GM23338 (cell line): ENCODE measurements around the gene CEP68. TPM values are rescaled to one million over a fixed set of nuclear protein-coding genes. Genes with fewer than 3 reads are reported as not detected.
A peak's percentile ranks its signal among the peaks of the same experiment; 100 is the strongest.

Source experiments
- ATAC-seq: fragments of 200-7000 bp; cut with Tn5 transposase; 3 replicates; pipeline ENCODE4 v1.9.1; 2020
- DNase-seq: peaks from one replicate; pipeline ENCODE4 v3.0.0-alpha.2; 2015; ENCODE audit warnings: low spot score
- H2AFZ ChIP-seq: fragments of 200-600 bp; sonication (generic); 2 replicates; pipeline ENCODE4 v1.8.0; 2016; ENCODE audit warnings: antibody characterized with exemption, mild to moderate bottlenecking, moderate library complexity
- H3F3A ChIP-seq: fragments of 200-600 bp; sonication (generic); replicated peaks from 2 replicates; pipeline ENCODE4 v1.8.0; 2017; ENCODE audit warnings: antibody characterized with exemption, mixed run types, low read depth
- H3K27ac ChIP-seq: fragments of 200-600 bp; sonication (generic); 2 replicates; pipeline ENCODE4 v1.6.1; 2016; ENCODE audit warnings: low read depth
- H3K27me3 ChIP-seq: fragments of 200-600 bp; sonication (generic); 2 replicates; pipeline ENCODE4 v1.8.0; 2016; ENCODE audit warnings: mild to moderate bottlenecking, mixed run types, moderate library complexity; ENCODE audit not compliant: insufficient read depth
- H3K36me3 ChIP-seq: fragments of 200-600 bp; sonication (generic); 2 replicates; pipeline ENCODE4 v1.8.0; 2016; ENCODE audit warnings: mild to moderate bottlenecking; ENCODE audit not compliant: insufficient read depth
- H3K4me1 ChIP-seq: fragments of 200-600 bp; sonication (generic); 2 replicates; pipeline ENCODE4 v1.8.0; 2016; ENCODE audit warnings: mild to moderate bottlenecking, moderate library complexity; ENCODE audit not compliant: insufficient read depth
- H3K4me2 ChIP-seq: fragments of 200-600 bp; sonication (generic); 2 replicates; pipeline ENCODE4 v1.7.1; 2017; ENCODE audit warnings: mixed run types
- H3K4me3 ChIP-seq: fragments of 200-600 bp; sonication (generic); 2 replicates; pipeline ENCODE4 v1.6.1; 2016; ENCODE audit warnings: mixed run types
- H3K79me2 ChIP-seq: fragments of 200-600 bp; sonication (generic); replicated peaks from 2 replicates; pipeline ENCODE4 v1.8.0; 2017; ENCODE audit warnings: mild to moderate bottlenecking; ENCODE audit not compliant: insufficient read depth
- H3K9me2 ChIP-seq: fragments of 200-600 bp; sonication (generic); 2 replicates; pipeline ENCODE4 v1.8.0; 2017; ENCODE audit not compliant: insufficient read depth
- H4K20me1 ChIP-seq: fragments of 200-600 bp; sonication (generic); replicated peaks from 2 replicates; pipeline ENCODE4 v1.8.0; 2017; ENCODE audit warnings: mild to moderate bottlenecking; ENCODE audit not compliant: insufficient read depth
- H3K27ac Mint-ChIP-seq: 2 replicates; pipeline ENCODE4 v1.8.0; 2020; ENCODE audit warnings: inconsistent platforms, mild to moderate bottlenecking, moderate library complexity, mixed read lengths
- H3K27me3 Mint-ChIP-seq: 3 replicates; pipeline ENCODE4 v1.8.0; 2022; ENCODE audit warnings: low read depth, mild to moderate bottlenecking, moderate library complexity, mixed read lengths, inconsistent platforms; ENCODE audit not compliant: insufficient read depth, poor library complexity
- H3K36me3 Mint-ChIP-seq: 3 replicates; pipeline ENCODE4 v1.8.0; 2021; ENCODE audit warnings: low read depth, mild to moderate bottlenecking, inconsistent platforms, moderate library complexity, mixed read lengths
- H3K4me1 Mint-ChIP-seq: 3 replicates; pipeline ENCODE4 v1.8.0; 2020; ENCODE audit warnings: mild to moderate bottlenecking, inconsistent platforms, mixed read lengths
- H3K4me3 Mint-ChIP-seq: 3 replicates; pipeline ENCODE4 v1.8.0; 2021; ENCODE audit warnings: moderate library complexity, mild to moderate bottlenecking, inconsistent platforms, mixed read lengths
- H3K9me3 Mint-ChIP-seq: 3 replicates; pipeline ENCODE4 v1.8.0; 2020; ENCODE audit warnings: moderate library complexity, mild to moderate bottlenecking, inconsistent platforms, mixed read lengths
- CTCF ChIP-seq, 2 experiments: fragments of 200-600 bp in 1 of 2; sonication (generic) in 1 of 2; conservative IDR thresholded peaks; 2 replicates each; pipeline versions ENCODE4 v1.5.1 to v1.6.1; 2016 to 2017; ENCODE audit warnings: antibody characterized with exemption in 2 of 2, low read depth in 2 of 2, mild to moderate bottlenecking in 2 of 2, moderate library complexity in 1 of 2
- EZH2phosphoT487 ChIP-seq: fragments of 200-600 bp; sonication (generic); IDR thresholded peaks from one replicate; pipeline ENCODE4 v1.8.1; 2018; ENCODE audit warnings: antibody characterized with exemption; ENCODE audit not compliant: unreplicated experiment
- JUNB ChIP-seq: IDR thresholded peaks from one replicate; pipeline ENCODE4 v1.6.1; 2016; ENCODE audit warnings: antibody characterized with exemption; ENCODE audit not compliant: unreplicated experiment
- REST ChIP-seq: IDR thresholded peaks from one replicate; pipeline ENCODE4 v1.6.1; 2018; ENCODE audit warnings: antibody characterized with exemption; ENCODE audit not compliant: unreplicated experiment
- STAT1 ChIP-seq: IDR thresholded peaks from one replicate; pipeline ENCODE4 v1.6.1; 2016; ENCODE audit warnings: antibody characterized with exemption; ENCODE audit not compliant: unreplicated experiment
- polyA plus RNA-seq: library from polyadenylated mRNA; unstranded; fragments of >200 nt; fragmentation: Nextera tagmentation; extraction: Ambion mirVana; gene quantifications from 2 replicates; pipeline ENCODE4 v1.2.1, GENCODE V29; 2016
- total RNA-seq: library from RNA; depleted of rRNA; stranded (reverse); fragments of >200 nt; shearing (Covaris generic); gene quantifications from 2 replicates; pipeline ENCODE4 v1.2.3, GENCODE V29; 2014

CEP68 gene
- total and polyA plus RNA-seq, 2 experiments from 2014 or later: 13.0 to 24.4 TPM

- TF ChIP-seq EZH2phosphoT487: no peak
- TF ChIP-seq STAT1: no peak
Measured at GRCh38 chr2:65070856-65071255, 14.6 kb downstream of the CEP68 start (continued).

GRCh38 chr2:65071499-65072180 lies 15.4 kb downstream of the CEP68 start:
- Histone ChIP-seq H3K4me1 (peaks cover 13% of the 10 kb centered on the region), H3K4me3 (no peak overlapping the region), H3K27me3 (no peaks in the 10 kb centered on the region), H3F3A (peaks cover 2% of the 10 kb centered on the region; the same call in 1 of the 2 replicates), H3K36me3 (peaks cover 11% of the 10 kb centered on the region; the same call in 1 of the 2 replicates), H3K27ac (no peak overlapping the region), H3K79me2 (peaks cover 24% of the 10 kb centered on the region), H3K4me2 (no peak overlapping the region), H3K9me2 (no peaks in the 10 kb centered on the region), H2AFZ (no peak overlapping the region), H4K20me1 (peaks cover 44% of the 10 kb centered on the region)
- Mint-ChIP-seq H3K9me3 (no peaks in the 10 kb centered on the region), H3K4me1 (peaks cover 21% of the 10 kb centered on the region), H3K27ac (no peak overlapping the region), H3K4me3 (no peak overlapping the region), H3K36me3 (peaks cover 67% of the 10 kb centered on the region), H3K27me3 (peaks cover 6% of the 10 kb centered on the region)
- DNase-seq (peak; percentile 49), ATAC-seq (peak; percentile 56)
- TF ChIP-seq CTCF (conservative IDR thresholded peaks at IDR 0.05; ENCODE audit: low read depth in 2 of 2) (peak; percentile 40 to 56), JUNB (no peak)

DNA sequence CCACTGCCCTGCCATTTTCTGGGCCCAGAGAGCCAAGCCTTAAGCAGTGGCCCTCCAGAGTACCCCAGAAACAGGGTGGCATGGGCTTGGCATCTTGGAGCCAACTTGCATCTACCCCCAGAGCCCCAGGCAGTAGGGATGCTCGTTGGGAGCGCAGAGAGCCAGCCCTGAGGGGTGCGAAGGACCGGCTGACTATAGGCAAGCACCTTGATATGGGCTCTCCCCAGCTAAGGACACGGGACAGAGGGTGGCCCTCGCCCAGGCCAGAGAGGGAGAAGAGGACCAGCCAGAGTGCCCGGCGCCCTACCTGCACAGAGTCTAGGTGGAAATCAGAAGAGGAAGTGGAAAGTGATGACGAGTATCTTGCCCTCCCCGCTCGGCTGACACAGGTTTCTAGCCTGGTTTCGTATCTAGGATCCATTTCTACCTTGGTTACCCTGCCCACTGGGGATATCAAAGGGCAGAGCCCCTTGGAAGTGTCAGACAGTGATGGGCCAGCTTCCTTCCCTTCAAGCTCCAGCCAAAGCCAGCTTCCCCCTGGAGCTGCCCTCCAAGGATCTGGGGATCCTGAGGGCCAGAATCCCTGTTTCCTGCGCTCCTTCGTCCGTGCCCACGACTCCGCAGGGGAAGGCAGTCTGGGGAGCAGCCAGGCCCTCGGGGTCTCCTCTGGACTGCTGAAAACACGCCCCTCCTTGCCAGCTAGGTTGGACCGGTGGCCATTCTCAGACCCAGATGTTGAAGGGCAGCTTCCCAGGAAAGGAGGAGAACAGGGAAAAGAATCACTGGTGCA lies 16.2 kb downstream of the CEP68 start:
- no peak for TF ChIP-seq EZH2phosphoT487
- no peak for TF ChIP-seq REST
- TF ChIP-seq STAT1: no peak
- H3K27ac Mint-ChIP-seq: no peak overlapping the region
- no peak for DNase-seq

More for the DNA sequence above, 16.2 kb downstream of the CEP68 start:
- Mint-ChIP-seq H3K36me3 (peaks cover 67% of the 10 kb centered on the region), H3K9me3 (no peaks in the 10 kb centered on the region), H3K4me3 (no peak overlapping the region), H3K27me3 (peaks cover 6% of the 10 kb centered on the region), H3K4me1 (peaks cover 26% of the 10 kb centered on the region)
- Histone ChIP-seq H3K79me2 (peaks cover 16% of the 10 kb centered on the region), H4K20me1 (peaks cover 41% of the 10 kb centered on the region), H3K36me3 (peaks cover 11% of the 10 kb centered on the region; the same call in 1 of the 2 replicates), H3K27me3 (no peaks in the 10 kb centered on the region), H3K4me3 (no peak overlapping the region), H3K4me2 (no peak overlapping the region), H3K27ac (no peak overlapping the region), H3K4me1 (peaks cover 13% of the 10 kb centered on the region), H3K9me2 (no peaks in the 10 kb centered on the region), H3F3A (peaks cover 3% of the 10 kb centered on the region; the same call in 1 of the 2 replicates), H2AFZ (no peak overlapping the region)
- ATAC-seq: no peak
